ENCODE data around the gene CIAO2A. TPM values are rescaled to one million over a fixed set of nuclear protein-coding genes. Genes with fewer than 3 reads are reported as not detected.

The CIAO2A gene
- total RNA-seq, 4 donors from 2014 or later = 26.6 to 65.2 (median 55.1) TPM

DNA sequence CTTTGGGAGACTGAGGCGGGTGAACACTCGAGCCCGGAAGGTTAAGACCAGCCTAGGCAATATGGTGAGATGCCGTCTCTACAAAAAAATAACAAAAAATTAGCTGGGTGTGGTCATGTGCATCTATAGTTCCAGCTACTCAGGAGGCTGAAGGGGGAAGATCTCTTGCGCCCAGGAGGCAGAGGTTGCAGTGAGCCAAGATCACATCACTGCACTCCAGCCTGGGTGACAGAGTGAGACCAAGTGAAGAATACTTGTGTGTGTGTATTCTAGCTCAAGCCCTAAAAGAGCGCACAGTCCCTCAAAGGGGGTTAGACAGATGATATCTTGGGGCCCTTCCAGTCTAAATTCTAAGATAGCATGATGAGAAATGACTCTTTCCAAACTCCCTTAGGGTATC is 71.1 kb downstream of the CIAO2A start:
- Histone ChIP-seq H3K4me3 (no peak overlapping the region), H3K27me3 (no peaks in the 10 kb centered on the region), H3K4me1 (peaks cover 92 to 99% of the 10 kb centered on the region in 2 donors), H3K36me3 (no peaks in the 10 kb centered on the region), H3K9me3 (no peaks in the 10 kb centered on the region), H3K27ac (peak overlapping the region; percentile 84 to 94 (median 90))
- intact Hi-C loops (cut with DNase I; ENCODE audit: low total_unique reads) (no loop called here), in situ Hi-C loops (cut with MboI; ENCODE audit: low sequenced_read_pairs in 4 of 4) (no loop called here)
- ATAC-seq = no peak
- TF ChIP-seq, protein P1, sequence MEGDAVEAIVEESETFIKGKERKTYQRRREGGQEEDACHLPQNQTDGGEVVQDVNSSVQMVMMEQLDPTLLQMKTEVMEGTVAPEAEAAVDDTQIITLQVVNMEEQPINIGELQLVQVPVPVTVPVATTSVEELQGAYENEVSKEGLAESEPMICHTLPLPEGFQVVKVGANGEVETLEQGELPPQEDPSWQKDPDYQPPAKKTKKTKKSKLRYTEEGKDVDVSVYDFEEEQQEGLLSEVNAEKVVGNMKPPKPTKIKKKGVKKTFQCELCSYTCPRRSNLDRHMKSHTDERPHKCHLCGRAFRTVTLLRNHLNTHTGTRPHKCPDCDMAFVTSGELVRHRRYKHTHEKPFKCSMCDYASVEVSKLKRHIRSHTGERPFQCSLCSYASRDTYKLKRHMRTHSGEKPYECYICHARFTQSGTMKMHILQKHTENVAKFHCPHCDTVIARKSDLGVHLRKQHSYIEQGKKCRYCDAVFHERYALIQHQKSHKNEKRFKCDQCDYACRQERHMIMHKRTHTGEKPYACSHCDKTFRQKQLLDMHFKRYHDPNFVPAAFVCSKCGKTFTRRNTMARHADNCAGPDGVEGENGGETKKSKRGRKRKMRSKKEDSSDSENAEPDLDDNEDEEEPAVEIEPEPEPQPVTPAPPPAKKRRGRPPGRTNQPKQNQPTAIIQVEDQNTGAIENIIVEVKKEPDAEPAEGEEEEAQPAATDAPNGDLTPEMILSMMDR (IDR thresholded peaks at IDR 0.05 in 4 of 5, conservative IDR thresholded peaks at IDR 0.05 in 1 of 5) = no peak
- TF ChIP-seq POLR2A (IDR thresholded peaks at IDR 0.05) = no peak
- no peak for DNase-seq

Other genes starting within 250 kb of the CIAO2A start
- gene DAPK2, start 47.4 kb downstream of the CIAO2A start, total RNA-seq = 10 to 100 TPM; 28.5 to 70.8 (median 52.7) TPM
- gene SNX1, start 2.1 kb upstream of the CIAO2A start, total RNA-seq = 10 to 100 TPM; 26.7 to 39.3 (median 34.1) TPM
- under 1 TPM in 2 of 4 donors, not detected in 2; 0.09 to 0.87 TPM for gene SNX22, start 57.9 kb upstream of the CIAO2A start, total RNA-seq
- gene PPIB, start 69.2 kb upstream of the CIAO2A start, total RNA-seq = 10 to 100 TPM; 26.8 to 78.5 (median 40.2) TPM